SK-N-MC (cell line): ENCODE measurements around the gene ARHGEF1.
"Not testable (repeated sequence)": the region's sequence is repeated elsewhere in the genome, so short reads cannot be mapped to it uniquely, and the experiment has no call there.

ENCODE experiments used
- DNase-seq: peaks from one replicate; pipeline ENCODE4 v3.0.0-alpha.2; 2011; ENCODE audit warnings: low read depth, low spot score
- H3K27ac ChIP-seq: fragments of 200-600 bp; sonication (generic); 2 replicates; pipeline ENCODE4 v1.5.1; 2016; ENCODE audit warnings: mixed run types
- H3K36me3 ChIP-seq: fragments of 200-600 bp; sonication (generic); 2 replicates; pipeline ENCODE4 v1.6.1; 2017; ENCODE audit warnings: antibody characterized with exemption, low read length, mixed read lengths; ENCODE audit not compliant: insufficient read depth
- H3K4me3 ChIP-seq: fragments of 200-600 bp; sonication (generic); 2 replicates; pipeline ENCODE4 v1.5.1; 2016
- H3K9ac ChIP-seq: fragments of 200-600 bp; sonication (generic); 2 replicates; pipeline ENCODE4 v1.8.0; 2017; ENCODE audit warnings: mixed run types, mixed read lengths; ENCODE audit not compliant: insufficient read length
- H3K9me3 ChIP-seq: fragments of 200-600 bp; sonication (generic); 2 replicates; pipeline ENCODE4 v1.6.1; 2017; ENCODE audit warnings: low read depth, mild to moderate bottlenecking, antibody characterized with exemption, low read length, moderate library complexity, mixed read lengths
- EZH2 ChIP-seq: fragments of 200-600 bp; sonication (generic); IDR thresholded peaks from one replicate; pipeline ENCODE4 v1.6.1; 2017; ENCODE audit warnings: antibody characterized with exemption
- FOXP2 ChIP-seq: optimal IDR thresholded peaks from 2 replicates; pipeline ENCODE3; 2011; ENCODE audit warnings: mild to moderate bottlenecking, moderate library complexity; ENCODE audit not compliant: insufficient read depth; ENCODE audit errors: extremely low read length, control extremely low read depth
- POLR2AphosphoS5 ChIP-seq: IDR thresholded peaks from 2 replicates; pipeline ENCODE4 v1.6.1; 2012; ENCODE audit warnings: mild to moderate bottlenecking, low read depth, low read length, borderline replicate concordance

The ARHGEF1 gene

GRCh38 chr19:41932720-41933332 is 49.8 kb downstream of the ARHGEF1 start:
- Histone ChIP-seq H3K9ac (no peak overlapping the region), H3K36me3 (no peaks in the 10 kb centered on the region), H3K4me3 (no peak overlapping the region), H3K9me3 (no peaks in the 10 kb centered on the region), H3K27ac (no peak overlapping the region)
- DNase-seq = no peak
- TF ChIP-seq FOXP2 = no peak
- TF ChIP-seq POLR2AphosphoS5 = no peak
- no peak for TF ChIP-seq EZH2

- Histone ChIP-seq H3K27ac (peak overlapping the region; percentile 48), H3K36me3 (no peaks in the 10 kb centered on the region), H3K9ac (no peak overlapping the region), H3K9me3 (no peaks in the 10 kb centered on the region), H3K4me3 (no peak overlapping the region)
- no peak for TF ChIP-seq FOXP2
- no peak for TF ChIP-seq POLR2AphosphoS5
- no peak for TF ChIP-seq EZH2
- no peak for DNase-seq
Observed at GRCh38 chr19:41933693-41934426, 50.9 kb downstream of the ARHGEF1 start.

DNA sequence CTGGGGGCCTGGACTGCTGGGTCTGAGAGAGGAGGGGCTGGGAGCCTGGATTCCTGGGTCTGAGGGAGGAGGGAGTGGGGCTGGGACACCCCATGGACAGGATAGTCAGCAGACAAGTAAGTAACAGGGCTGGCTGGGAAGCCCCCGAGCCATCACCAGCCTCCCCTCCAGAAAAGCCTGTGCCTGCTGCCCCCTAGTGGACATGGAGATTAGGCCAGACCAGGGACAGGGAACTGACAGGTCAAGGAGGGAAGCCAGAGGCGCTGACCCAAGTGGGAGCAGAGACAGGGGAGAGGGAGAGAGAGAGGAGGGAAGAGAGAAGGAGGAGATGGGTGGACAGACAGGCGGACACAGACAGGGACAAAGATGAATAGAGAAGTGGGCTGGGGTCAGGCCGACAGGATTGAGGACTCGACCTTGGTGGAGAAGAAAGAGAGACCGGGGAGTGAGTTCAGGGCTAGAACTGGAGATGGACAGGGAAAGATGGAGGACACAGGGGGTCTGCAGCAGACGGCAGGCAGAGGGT is 51.9 kb downstream of the ARHGEF1 start:
- H3K9me3 ChIP-seq = no peaks in the 10 kb centered on the region
- H3K36me3 ChIP-seq = no peaks in the 10 kb centered on the region
- no peak overlapping the region for H3K27ac ChIP-seq
- H3K9ac ChIP-seq = no peak overlapping the region
- no peak for DNase-seq
- no peak overlapping the region; the same call in 1 of the 2 replicates for H3K4me3 ChIP-seq
- TF ChIP-seq EZH2 (no peak), FOXP2 (no peak), POLR2AphosphoS5 (no peak)

DNA sequence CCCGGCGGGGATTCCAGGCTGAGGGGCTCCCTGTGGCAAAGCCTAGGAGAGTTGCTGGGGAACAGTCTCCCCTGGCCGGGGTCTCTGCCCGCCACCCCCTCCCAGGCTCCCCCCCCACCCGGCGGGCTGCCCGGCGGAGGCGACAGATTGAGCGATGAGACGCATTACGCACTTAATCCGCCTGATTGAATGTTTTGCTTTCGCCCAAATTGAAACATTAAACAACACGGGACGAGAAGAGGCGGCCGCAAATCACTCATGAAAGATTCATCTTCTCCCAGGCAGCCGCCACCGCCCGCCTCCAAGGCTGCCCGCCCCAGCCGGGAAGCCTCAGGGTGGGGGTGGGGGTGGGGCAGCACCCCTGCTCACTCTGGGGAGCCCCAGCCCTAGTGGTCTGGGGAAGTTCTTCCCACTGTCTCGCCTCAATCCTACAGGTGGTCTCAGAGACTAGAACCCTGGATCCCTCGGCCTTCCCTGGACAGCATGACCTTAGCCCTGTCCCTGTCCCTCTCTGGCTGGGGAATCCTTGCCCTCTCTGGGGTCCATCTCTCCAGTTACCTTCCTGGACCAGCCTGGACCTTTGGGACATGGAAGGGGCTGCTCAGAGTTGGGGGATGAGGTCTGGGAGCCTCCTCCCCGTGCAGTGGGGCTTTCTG is 52.9 kb downstream of the ARHGEF1 start:
- peak overlapping the region; percentile 45 for H3K4me3 ChIP-seq
- no peak for TF ChIP-seq EZH2
- TF ChIP-seq FOXP2 = no peak
- no peak for TF ChIP-seq POLR2AphosphoS5
- H3K27ac ChIP-seq = peak overlapping the region; percentile 61; the same call in 1 of the 2 replicates
- H3K36me3 ChIP-seq = no peaks in the 10 kb centered on the region
- H3K9ac ChIP-seq = no peak overlapping the region
- DNase-seq = no peak
- no peaks in the 10 kb centered on the region for H3K9me3 ChIP-seq

DNA sequence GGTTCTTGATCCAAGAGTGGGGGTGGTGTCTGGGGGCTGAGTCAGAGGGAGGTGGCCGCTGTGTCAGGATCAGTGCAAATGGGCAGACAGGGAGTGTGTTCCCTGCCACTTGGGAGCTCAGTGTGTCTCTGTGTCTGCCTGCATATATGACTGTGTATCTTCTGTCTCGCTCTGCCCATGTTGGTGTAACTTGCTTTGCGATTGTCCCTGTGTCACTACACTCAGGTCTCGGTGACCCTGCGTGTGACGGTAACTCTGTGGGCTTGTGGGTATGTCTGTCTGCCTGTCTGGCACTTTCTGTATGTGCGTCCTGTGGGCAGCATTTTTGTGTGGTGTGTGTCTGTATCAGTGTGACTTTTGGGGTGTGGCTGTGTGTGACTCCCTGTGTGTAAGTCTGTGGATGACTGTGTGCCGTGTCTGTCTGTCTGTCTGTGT is 53.4 kb downstream of the ARHGEF1 start:
- DNase-seq = no peak
- no peaks in the 10 kb centered on the region for H3K36me3 ChIP-seq
- H3K9ac ChIP-seq = no peak overlapping the region
- no peaks in the 10 kb centered on the region for H3K9me3 ChIP-seq
- no peak overlapping the region for H3K4me3 ChIP-seq
- peak overlapping the region; percentile 61 for H3K27ac ChIP-seq
- TF ChIP-seq EZH2 (no peak), FOXP2 (no peak), POLR2AphosphoS5 (no peak)

DNA sequence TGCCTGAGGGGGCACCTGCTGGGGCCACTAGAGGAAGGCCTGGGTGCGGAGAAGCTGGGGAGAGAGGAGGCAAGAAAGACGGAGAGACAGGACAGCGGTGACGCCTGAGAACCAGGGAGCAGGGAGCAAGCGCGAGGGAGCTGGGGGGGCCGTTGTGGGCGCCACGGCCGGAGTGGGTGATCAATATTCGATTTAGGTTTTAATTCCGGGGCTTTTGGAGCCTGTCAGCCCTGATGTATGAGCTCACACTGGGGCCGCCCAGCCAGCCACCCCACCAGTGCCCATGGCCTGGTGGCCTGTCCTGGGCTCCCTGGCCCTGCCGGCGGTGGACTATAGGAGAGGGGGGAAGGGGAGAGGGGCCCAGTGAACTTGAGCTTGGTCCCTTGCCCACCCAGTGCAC is 54.0 kb downstream of the ARHGEF1 start:
- no peak overlapping the region for H3K9ac ChIP-seq
- DNase-seq = no peak
- no peak for TF ChIP-seq FOXP2
- no peak for TF ChIP-seq POLR2AphosphoS5
- no peak for TF ChIP-seq EZH2
- no peaks in the 10 kb centered on the region for H3K9me3 ChIP-seq
- no peaks in the 10 kb centered on the region for H3K36me3 ChIP-seq
- H3K27ac ChIP-seq = peak overlapping the region; percentile 61
- H3K4me3 ChIP-seq = no peak overlapping the region

GRCh38 chr19:41937525-41938468 is 54.8 kb downstream of the ARHGEF1 start:
- TF ChIP-seq EZH2 (no peak), FOXP2 (no peak), POLR2AphosphoS5 (no peak)
- no peak overlapping the region for H3K9ac ChIP-seq

DNA sequence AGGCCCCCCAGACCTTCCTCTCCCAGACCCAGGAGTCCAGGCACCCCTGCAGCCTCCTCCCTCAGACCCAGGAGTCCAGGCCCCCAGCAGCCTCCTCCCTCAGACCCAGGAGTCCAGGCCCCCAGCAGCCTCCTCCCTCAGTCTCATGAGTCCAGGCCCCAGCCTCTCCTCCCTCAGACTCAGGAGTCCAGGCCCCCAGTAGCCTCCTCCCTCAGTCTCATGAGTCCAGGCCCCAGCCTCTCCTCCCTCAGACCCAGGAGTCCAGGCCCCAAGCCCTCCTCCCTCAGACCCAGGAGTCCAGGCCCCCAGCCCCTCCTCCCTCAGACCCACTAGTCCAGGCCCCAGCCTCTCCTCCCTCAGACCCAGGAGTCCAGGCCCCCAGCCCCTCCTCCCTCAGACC is 56.2 kb downstream of the ARHGEF1 start:
- not testable (repeated sequence) for H3K4me3 ChIP-seq, H3K36me3 ChIP-seq, H3K27ac ChIP-seq, H3K9me3 ChIP-seq, DNase-seq, H3K9ac ChIP-seq

More at GRCh38 chr19:41937525-41938468, 54.8 kb downstream of the ARHGEF1 start:
- DNase-seq = no peak
- Histone ChIP-seq H3K4me3 (no peak overlapping the region), H3K27ac (peak overlapping the region; percentile 60), H3K9me3 (no peaks in the 10 kb centered on the region), H3K36me3 (no peaks in the 10 kb centered on the region)
